ENCODE data around the gene MYO16. TPM values are rescaled to one million over a fixed set of nuclear protein-coding genes. Genes with fewer than 3 reads are reported as not detected.
A peak's percentile ranks its signal among the peaks of the same experiment; 100 is the strongest.

Gene MYO16
- total RNA-seq, 1 experiment from 2014 or later = 0.05 TPM

DNA sequence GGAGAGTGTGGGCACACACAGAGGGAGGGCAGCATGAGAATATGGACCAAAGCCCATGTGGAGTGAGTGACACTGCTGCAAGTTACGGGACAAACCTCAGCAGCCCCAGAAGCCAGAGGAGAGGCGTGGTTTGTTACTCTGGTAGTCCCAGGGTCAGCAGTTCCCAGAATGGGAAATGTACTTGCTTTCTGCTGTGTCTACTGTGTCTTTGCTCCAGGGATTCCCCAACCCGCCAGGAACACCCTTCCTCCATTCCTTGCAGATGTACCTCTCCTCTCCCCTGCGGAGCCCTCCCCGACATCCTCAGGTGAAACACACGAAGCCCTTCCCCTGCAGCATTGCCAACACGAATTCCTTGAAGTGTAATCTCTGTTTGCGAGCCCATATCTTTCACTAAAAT is 47.2 kb downstream of the MYO16 start:
- no peak overlapping the region for H3K27ac ChIP-seq
- H3K4me3 ChIP-seq = no peak overlapping the region
- no peaks in the 10 kb centered on the region for H3K9me3 ChIP-seq (replicated peaks)
- H3K27me3 ChIP-seq (replicated peaks) = peaks cover 34% of the 10 kb centered on the region
- no peaks in the 10 kb centered on the region for H3K36me3 ChIP-seq
- no peak for DNase-seq (ENCODE audit: low read depth in 1 of 2, low spot score in 2 of 2)
- H3K4me1 ChIP-seq (replicated peaks) = no peaks in the 10 kb centered on the region

DNA sequence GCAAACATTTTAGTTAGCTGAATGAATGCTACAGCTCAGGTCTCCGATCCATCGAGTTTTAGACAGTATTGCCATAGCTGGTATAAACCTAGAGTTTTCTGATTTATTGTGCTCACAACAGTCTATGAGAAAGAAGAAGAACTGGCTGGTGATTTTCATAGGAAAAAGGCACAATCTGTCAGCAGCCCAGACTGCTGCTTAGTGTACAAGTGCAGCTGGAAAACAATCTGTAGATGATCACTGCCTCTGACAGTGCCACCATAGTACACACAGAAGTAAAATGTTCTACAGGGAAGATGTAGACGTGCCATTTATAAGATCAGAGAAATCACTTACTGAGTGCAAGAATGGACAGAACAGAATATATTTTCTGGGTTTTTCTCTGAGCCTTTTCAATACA is 48.4 kb downstream of the MYO16 start:
- H3K27ac ChIP-seq = no peak overlapping the region
- H3K36me3 ChIP-seq = no peaks in the 10 kb centered on the region
- H3K4me1 ChIP-seq (replicated peaks) = no peaks in the 10 kb centered on the region
- H3K27me3 ChIP-seq (replicated peaks) = peaks cover 40% of the 10 kb centered on the region
- no peaks in the 10 kb centered on the region for H3K9me3 ChIP-seq (replicated peaks)
- DNase-seq (ENCODE audit: low read depth in 1 of 2, low spot score in 2 of 2) = no peak
- H3K4me3 ChIP-seq = no peak overlapping the region

DNA sequence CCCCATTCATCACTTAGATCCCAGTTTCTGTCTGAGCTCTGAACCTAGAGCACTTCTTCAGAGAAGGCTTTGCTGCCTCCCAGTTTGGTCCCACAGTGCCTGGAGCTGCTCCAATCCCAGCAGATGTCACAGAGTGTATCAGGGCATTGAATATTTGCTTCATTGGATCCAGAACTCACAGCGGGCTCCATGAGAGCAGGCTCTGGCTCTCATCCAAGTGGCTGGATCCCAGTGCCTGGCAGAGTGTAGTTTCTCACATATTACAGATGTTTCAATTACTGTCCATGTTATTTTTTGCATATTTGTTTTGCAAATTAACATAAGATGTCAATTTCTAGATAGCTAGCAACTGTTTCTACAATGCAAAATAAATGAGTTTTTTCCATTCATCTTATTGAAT is 50.6 kb downstream of the MYO16 start:
- Histone ChIP-seq H3K9me3 (replicated peaks) (no peaks in the 10 kb centered on the region), H3K4me1 (replicated peaks) (no peaks in the 10 kb centered on the region), H3K27me3 (replicated peaks) (peaks cover 38% of the 10 kb centered on the region), H3K36me3 (no peaks in the 10 kb centered on the region), H3K27ac (no peak overlapping the region), H3K4me3 (no peak overlapping the region)
- DNase-seq (ENCODE audit: low read depth in 1 of 2, low spot score in 2 of 2) = no peak

DNA sequence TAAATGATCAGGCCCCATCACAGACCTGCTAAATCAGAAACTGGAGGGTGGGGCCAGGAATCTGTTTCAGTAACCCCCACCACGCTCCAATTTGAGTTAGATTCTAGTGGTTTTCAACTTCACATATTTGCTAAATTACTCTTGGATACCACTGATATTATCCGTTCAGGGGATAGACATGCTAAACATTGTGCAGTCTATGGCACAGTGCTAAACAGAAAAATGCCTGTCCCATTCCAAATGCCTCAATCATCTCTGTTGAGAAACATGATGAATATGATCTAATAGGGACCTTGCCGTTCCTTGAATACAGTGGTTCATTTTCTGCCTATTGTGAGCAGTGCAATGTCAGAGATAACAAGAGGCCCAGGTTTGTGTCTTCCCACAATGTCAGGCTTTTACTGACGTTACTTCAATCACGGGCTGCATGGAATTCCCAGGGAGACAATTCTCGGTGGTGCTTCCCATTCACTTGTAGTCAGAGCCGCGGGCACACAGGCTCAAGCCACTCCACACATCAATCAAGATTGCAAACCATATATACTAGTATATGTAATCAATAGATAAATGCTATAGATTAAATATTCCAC is 52.7 kb downstream of the MYO16 start:
- Histone ChIP-seq H3K4me1 (replicated peaks) (no peaks in the 10 kb centered on the region), H3K27me3 (replicated peaks) (peaks cover 19% of the 10 kb centered on the region), H3K36me3 (no peaks in the 10 kb centered on the region), H3K27ac (no peak overlapping the region), H3K9me3 (replicated peaks) (no peaks in the 10 kb centered on the region), H3K4me3 (no peak overlapping the region)
- DNase-seq (ENCODE audit: low read depth in 1 of 2, low spot score in 2 of 2) = no peak

DNA sequence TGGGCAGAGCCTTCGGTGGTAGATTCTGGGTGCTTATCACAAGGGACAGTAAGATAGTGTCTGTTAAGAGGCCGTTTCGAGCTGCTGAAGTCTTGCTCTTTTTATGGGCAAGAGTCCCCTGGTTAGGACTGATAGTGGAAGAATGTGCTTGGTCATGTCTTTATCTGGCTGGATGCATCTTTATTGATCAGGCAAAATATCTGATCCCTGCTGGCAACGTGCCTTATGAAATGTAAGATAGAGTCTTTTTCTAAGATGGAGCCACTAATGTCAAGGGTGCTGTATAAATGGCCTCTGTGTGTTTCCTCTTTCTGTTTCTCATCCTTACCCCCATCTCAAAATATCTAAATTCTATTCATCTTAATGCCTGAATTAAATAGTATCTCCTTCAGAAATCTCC is 53.3 kb downstream of the MYO16 start:
- Histone ChIP-seq H3K4me3 (no peak overlapping the region), H3K4me1 (replicated peaks) (no peaks in the 10 kb centered on the region), H3K27me3 (replicated peaks) (peaks cover 18% of the 10 kb centered on the region), H3K27ac (no peak overlapping the region), H3K36me3 (no peaks in the 10 kb centered on the region), H3K9me3 (replicated peaks) (no peaks in the 10 kb centered on the region)
- DNase-seq (ENCODE audit: low read depth in 1 of 2, low spot score in 2 of 2) = no peak

DNA sequence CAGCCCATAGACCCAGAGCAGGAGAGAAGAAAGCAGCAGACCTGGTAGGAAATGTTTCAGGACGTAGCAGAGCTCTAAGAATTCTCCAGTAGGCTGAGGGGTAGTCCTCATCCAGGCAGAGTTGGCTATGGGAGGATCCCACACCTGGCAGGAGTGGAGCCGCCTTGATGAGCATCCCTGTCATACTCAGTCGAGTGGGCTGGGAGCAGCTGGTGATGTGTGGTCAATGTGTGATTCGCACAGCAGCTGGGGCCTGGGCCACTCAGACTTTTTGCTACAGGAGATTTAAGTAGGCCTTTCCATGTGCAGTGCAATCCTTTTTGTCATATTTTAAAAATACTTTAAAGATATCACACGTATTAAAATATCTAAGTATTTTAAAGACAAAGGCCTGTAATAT is 56.6 kb downstream of the MYO16 start:
- no peak overlapping the region for H3K4me3 ChIP-seq
- no peak for DNase-seq (ENCODE audit: low read depth in 1 of 2, low spot score in 2 of 2)

DNA sequence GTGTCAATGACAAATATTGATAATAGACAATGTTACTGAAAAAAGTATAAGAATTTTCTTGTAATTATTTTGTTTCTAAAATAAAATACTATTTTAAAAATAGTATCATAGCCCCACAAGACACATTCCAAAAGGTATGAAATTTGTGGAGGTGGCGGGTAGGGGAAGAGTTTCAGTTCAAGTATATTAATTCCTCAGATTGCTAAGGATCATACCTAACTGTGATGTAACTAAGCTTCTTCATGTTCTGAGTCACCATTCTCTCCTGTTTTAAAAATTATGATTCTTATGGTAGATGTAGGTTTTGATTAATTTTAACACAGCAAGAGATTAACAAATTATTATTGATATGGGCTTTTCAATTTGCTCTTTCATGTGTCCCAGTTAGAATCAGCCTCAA is 61.3 kb downstream of the MYO16 start:
- H3K36me3 ChIP-seq = no peaks in the 10 kb centered on the region
- H3K9me3 ChIP-seq (replicated peaks) = no peaks in the 10 kb centered on the region
- no peak overlapping the region for H3K27ac ChIP-seq
- H3K4me3 ChIP-seq = no peak overlapping the region
- H3K27me3 ChIP-seq (replicated peaks) = peaks cover 35% of the 10 kb centered on the region; the same call in 1 of the 2 replicates
- DNase-seq (ENCODE audit: low read depth in 1 of 2, low spot score in 2 of 2) = no peak
- no peaks in the 10 kb centered on the region for H3K4me1 ChIP-seq (replicated peaks)

More for the DNA sequence above, 56.6 kb downstream of the MYO16 start:
- H3K9me3 ChIP-seq (replicated peaks) = no peaks in the 10 kb centered on the region
- H3K27ac ChIP-seq = no peak overlapping the region
- H3K27me3 ChIP-seq (replicated peaks) = peaks cover 31% of the 10 kb centered on the region
- no peaks in the 10 kb centered on the region for H3K36me3 ChIP-seq
- H3K4me1 ChIP-seq (replicated peaks) = no peaks in the 10 kb centered on the region

DNA sequence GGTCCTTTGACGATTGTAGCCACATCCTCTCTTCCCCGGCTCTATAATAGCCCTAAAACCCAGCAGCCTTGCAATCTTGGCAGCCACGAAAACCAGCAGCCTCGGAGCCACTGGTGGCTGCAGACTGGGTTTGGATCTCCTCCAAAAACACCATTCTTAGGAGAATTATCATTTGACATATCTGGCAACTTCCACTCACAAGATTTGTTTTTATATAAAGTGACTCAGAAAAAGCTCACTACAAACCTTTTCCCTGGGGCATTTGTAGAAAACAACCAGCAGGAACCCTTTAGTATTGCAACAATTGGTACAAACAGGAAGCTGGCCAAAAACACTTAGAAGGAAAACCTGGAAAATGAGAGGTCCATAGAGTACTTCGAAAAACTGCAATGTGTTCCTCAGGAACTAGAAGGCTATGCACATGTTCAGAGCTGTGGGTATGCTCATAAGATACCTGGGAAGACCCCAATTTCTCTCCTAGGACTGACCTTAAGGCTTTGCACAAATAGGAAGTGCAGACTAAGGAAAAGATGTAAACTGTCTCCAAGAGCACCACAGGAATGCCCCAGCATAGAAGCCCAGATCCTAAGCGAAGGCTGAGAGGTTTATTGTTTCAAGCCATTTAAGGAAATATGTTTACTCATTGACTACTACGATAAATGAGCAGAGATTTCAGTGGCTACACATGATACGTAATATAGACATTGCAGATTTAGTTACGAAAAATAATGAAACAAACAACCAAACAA is 71.2 kb downstream of the MYO16 start:
- H3K4me1 ChIP-seq (replicated peaks) = no peaks in the 10 kb centered on the region
- H3K36me3 ChIP-seq = no peaks in the 10 kb centered on the region
- H3K27ac ChIP-seq = 0 out of 2 replicates have a peak overlapping the region, but pooled peaks have one; percentile 7
- H3K27me3 ChIP-seq (replicated peaks) = peaks cover 3% of the 10 kb centered on the region; the same call in 1 of the 2 replicates
- peak in 1 of 2 experiments; percentile 71 for DNase-seq (ENCODE audit: low read depth in 1 of 2, low spot score in 2 of 2)
- H3K9me3 ChIP-seq (replicated peaks) = no peaks in the 10 kb centered on the region; the same call in 1 of the 2 replicates
- no peak overlapping the region for H3K4me3 ChIP-seq

DNA sequence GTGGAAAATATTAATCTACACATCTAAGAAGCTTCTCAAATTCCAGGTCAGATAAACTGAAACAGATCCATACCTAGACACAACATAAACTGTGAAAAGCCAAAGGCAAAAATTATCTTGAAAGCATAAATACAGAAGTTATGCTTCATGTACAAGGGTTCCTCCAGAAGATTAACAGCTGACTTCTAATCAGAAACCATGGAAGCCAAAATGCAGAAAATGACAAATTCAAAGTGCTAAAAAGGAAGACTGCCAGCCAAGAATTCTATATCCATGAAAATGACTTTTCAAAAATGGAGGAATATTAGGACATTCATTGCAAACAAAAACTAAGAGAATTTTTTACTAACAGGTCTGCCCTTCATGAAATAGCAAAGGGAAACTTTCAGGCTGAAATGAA is 72.8 kb downstream of the MYO16 start:
- Histone ChIP-seq H3K4me1 (replicated peaks) (no peaks in the 10 kb centered on the region), H3K4me3 (no peak overlapping the region), H3K27ac (no peak overlapping the region), H3K36me3 (no peaks in the 10 kb centered on the region), H3K27me3 (replicated peaks) (no peaks in the 10 kb centered on the region; the same call in 1 of the 2 replicates), H3K9me3 (replicated peaks) (no peaks in the 10 kb centered on the region; the same call in 1 of the 2 replicates)
- no peak for DNase-seq (ENCODE audit: low read depth in 1 of 2, low spot score in 2 of 2)

DNA sequence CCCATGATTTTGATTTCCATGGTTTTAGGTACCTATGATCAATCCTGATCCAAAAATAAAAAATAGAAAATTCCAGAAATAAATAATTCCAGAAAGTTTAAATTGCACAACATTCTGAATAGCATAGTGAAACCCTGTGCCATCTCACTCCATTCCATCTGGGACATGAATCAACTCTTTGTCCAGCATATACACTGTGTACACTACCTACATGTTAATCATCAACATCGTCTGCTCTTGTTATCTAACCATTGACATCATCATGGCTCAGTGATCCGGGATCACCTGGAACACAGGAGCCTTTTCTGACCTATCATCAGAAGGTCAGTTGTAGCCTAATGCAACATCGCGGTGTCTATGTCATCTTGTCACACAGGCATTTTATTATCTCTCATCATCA is 75.6 kb downstream of the MYO16 start:
- Histone ChIP-seq H3K36me3 (no peaks in the 10 kb centered on the region), H3K4me3 (no peak overlapping the region), H3K27ac (no peak overlapping the region), H3K4me1 (replicated peaks) (no peaks in the 10 kb centered on the region), H3K9me3 (replicated peaks) (no peaks in the 10 kb centered on the region; the same call in 1 of the 2 replicates), H3K27me3 (replicated peaks) (peaks cover 20% of the 10 kb centered on the region)
- no peak for DNase-seq (ENCODE audit: low read depth in 1 of 2, low spot score in 2 of 2)

DNA sequence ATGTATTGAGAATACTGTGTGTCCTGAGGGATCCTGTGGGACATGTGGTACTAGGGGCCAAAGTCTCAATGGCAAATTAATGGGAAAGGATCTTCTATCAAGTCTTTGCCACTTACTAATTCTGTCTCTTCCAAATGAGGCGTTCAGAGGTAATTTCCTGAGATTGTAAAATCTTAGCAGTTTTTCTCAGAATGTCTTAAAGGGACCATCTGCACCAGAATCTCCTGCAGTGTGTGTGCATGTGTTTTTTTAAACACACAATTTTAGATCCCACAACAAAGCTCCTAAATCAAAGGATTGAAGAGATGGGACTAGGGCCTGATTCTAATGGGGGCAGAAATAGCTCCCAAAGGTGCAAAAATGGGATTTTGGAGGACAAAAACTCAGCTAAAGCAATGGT is 78.2 kb downstream of the MYO16 start:
- Histone ChIP-seq H3K9me3 (replicated peaks) (no peaks in the 10 kb centered on the region; the same call in 1 of the 2 replicates), H3K27me3 (replicated peaks) (peaks cover 37% of the 10 kb centered on the region), H3K4me1 (replicated peaks) (no peaks in the 10 kb centered on the region), H3K27ac (no peak overlapping the region), H3K36me3 (no peaks in the 10 kb centered on the region), H3K4me3 (no peak overlapping the region)
- DNase-seq (ENCODE audit: low read depth in 1 of 2, low spot score in 2 of 2) = no peak

DNA sequence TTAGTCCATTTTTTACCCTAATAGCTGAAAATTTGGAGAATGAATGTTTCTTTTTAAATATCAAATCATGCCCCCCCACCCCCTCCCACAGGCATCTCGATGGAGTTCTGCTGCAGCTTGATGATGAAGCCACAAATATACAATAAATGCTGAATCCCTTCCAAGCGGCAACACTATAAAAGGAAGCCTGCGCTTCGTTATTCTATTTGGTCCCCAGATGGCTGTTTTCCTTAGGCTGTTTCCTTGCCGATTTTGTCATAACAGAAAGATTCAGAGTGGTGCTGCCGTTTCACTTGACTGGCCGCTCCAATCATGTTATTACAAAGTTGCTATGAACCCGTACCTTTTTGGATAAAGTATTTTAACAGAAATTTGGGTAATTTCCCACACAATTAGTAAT is 79.5 kb downstream of the MYO16 start:
- Histone ChIP-seq H3K4me3 (no peak overlapping the region), H3K9me3 (replicated peaks) (no peaks in the 10 kb centered on the region), H3K36me3 (no peaks in the 10 kb centered on the region), H3K27ac (no peak overlapping the region), H3K27me3 (replicated peaks) (peaks cover 49% of the 10 kb centered on the region), H3K4me1 (replicated peaks) (no peaks in the 10 kb centered on the region)
- no peak for DNase-seq (ENCODE audit: low read depth in 1 of 2, low spot score in 2 of 2)

DNA sequence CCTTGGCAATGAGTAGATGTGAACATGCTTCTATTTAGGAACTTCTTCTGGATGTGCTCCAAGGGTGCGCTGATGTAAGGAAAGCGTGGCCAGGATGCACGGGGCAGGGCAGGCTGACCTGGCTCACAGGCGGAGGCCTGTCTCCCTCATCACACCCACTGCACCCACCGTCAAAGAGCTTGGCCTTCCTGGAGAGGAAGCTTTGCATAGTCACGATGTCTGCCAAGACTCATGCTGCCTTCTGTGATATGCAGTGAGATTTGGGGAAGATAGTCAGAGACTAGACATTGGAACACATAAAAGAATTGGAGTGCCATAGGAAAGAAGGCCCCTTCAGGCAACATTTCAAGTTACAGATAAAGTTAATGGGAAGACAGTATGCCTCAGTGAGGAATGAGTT is 82.0 kb downstream of the MYO16 start:
- Histone ChIP-seq H3K4me3 (no peak overlapping the region), H3K36me3 (no peaks in the 10 kb centered on the region), H3K4me1 (replicated peaks) (no peaks in the 10 kb centered on the region), H3K27ac (no peak overlapping the region), H3K27me3 (replicated peaks) (peaks cover 73% of the 10 kb centered on the region), H3K9me3 (replicated peaks) (no peaks in the 10 kb centered on the region)
- no peak for DNase-seq (ENCODE audit: low read depth in 1 of 2, low spot score in 2 of 2)

DNA sequence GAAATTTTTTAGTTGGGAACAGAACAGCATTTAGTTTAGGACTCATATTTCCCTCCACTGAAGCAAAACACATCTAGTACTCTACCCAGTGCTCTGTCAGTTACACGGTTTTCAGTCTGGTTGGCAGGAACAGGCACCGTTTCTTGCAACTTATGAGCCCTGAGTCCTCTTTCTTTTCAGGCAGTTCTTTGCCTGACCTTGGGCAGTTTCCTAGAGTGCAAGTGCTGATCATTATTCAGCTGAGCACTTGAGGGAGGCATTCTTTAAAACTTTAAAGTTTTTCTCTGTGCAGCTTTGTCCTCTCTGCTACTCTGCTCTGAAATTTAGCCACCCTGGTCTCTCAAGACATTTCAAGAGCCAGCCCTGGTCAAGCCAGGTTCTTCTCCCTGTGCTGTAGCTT is 96.1 kb downstream of the MYO16 start:
- H3K4me1 ChIP-seq (replicated peaks) = no peaks in the 10 kb centered on the region
- peaks cover 52% of the 10 kb centered on the region for H3K27me3 ChIP-seq (replicated peaks)
- H3K4me3 ChIP-seq = no peak overlapping the region
- H3K36me3 ChIP-seq = no peaks in the 10 kb centered on the region
- no peak for DNase-seq (ENCODE audit: low read depth in 1 of 2, low spot score in 2 of 2)
- no peak overlapping the region for H3K27ac ChIP-seq
- no peaks in the 10 kb centered on the region for H3K9me3 ChIP-seq (replicated peaks)

Measured in SJSA1 (cell line).